Measurements from ENCODE around the gene ARHGDIG.
"Not testable (repeated sequence)": the region's sequence is repeated elsewhere in the genome, so short reads cannot be mapped to it uniquely, and the experiment has no call there.

Gene ARHGDIG

DNA sequence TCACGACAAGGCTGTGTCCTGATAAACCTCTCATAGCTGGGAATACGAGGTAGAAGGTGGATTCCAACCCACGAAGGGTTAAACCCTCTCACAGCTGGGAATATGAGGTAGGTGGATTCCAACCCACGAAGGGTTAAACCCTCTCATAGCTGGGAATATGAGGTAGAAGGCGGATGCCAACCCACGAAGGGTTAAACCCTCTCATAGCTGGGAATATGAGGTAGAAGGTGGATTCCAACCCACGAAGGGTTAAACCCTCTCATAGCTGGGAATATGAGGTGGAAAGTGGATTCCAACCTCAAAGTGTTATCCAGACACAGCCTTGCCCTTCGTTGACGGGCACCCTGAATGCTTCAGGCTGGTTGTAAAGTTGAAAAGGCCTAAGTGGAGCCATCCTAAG lies 41.1 kb downstream of the ARHGDIG start:
- no peak for FAIRE-seq
- no peak for DNase-seq (ENCODE audit: extremely low spot score, insufficient read length, low read depth)

DNA sequence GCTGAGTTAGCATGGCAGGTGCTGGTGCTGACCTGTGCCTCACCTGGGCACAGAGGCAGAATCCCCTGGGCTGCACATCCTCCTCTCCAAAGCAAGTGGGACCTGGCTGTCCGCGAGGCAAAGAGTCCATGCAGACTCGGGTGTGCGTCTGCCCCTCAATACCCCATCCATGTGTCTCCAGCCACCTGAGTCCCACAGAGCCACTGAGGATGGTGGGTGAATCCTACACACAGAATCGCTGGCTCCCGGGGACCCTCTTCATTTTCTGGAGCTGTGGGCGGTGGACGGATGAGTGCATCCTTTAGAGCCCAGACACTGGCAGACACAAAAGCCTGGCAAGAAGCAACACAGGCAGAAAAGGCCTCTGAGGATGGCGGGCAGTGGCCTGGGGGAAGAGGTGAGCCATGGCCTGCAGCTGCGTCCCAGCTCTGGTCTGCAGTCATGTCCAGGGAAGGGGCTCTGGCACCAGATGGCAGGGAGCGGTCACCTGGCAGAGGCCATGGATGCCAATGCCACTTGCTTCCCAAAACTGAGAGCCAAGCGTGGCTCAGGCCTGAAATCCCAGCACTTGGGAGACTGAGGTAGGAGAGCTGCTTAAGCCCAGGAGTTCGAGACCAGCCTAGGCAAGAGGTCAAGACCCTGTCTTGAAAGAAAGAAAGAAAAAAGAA lies 42.2 kb downstream of the ARHGDIG start:
- FAIRE-seq (no peak), DNase-seq (ENCODE audit: extremely low spot score, insufficient read length, low read depth) (no peak)

DNA sequence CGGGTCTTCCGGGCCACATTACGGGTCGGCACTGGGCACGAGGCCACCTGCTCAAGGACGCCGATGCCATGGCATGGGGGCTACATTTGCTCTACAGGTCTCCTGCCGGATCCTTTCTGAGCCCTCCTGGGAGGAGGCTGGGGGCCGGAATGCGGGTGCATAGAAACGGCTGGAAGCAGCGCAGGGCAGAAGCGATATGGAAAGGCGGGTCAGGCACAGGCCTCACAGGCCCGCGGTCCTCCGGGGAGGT lies 43.7 kb downstream of the ARHGDIG start:
- DNase-seq (ENCODE audit: extremely low spot score, insufficient read length, low read depth) = no peak
- no peak for FAIRE-seq

DNA sequence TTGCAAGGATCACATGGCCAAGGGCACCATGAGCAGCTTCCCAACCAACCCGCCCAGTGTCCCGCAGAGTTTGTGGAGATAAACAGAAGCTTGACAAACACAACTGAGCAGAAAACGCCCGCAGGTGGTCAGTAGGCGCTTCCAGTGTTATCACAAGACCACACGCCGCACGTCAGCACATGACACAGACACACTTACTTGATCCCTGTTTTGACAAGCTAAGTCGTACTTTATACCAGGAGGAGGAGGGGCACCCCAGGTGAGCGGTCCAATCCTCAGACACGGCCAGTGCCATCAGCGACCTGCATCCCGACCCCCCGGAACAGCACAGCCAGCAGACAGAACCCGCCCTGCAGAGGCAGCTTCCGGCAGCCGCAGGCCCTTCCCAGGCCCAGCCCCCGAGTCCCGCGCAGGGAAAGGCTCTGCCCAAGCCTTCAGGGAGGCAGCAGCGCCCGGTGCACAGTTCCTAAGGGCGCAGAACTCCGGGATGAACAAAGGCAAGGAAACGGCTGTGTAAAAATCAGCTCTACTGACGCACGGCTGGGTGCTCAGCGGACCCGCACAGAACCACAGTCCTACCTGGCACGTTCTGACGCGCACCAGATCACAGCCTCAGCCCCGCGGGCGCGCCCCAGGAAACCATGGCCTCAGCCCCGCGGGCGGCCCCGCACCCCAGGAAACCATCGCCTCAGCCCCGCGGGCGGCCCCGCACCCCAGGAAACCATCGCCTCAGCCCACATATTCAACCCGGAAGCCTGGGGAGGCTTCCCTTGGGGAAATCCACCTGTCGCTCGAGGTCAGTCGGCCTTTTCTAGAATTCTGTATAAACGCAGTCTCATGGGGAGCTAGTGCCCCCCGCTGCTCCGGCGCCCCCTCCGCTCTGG lies 44.3 kb downstream of the ARHGDIG start:
- DNase-seq (ENCODE audit: extremely low spot score, insufficient read length, low read depth) (no peak), FAIRE-seq (peak; percentile 77)

DNA sequence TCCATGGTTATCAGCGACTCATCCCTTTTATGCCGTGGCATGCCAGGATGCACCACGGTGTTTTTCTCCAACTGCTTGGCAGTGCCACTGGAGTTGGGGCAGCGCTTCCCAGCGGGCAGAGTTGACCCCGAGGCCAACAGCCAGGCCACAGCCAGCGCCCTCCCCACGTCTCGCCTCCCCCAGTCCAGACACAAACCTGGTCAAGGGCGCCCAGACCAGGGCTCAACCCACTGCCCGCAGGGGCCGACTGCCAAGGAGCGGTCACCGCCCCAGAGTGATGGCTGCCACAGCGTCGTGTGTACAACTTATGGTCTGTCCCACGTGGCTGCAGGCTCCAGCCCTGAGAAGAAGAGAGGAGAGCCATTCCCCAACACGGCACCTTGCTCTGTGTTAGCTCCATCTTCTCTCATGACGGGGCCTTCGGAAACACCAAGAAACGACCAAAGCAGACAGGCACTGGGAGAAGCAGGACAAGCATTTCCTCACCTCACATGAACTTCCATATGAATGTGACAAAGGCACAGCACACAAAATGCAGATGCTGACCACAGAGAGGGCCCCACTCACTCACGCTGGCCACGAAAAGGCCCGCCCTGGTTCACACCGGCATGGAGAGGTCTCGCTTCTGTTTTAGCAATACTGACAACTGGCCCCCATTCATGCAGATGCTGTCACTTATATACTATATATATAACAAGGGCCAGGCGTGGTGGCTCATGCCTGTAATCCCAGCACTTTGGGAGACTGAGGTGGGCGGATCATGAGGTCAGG lies 45.2 kb downstream of the ARHGDIG start:
- DNase-seq (ENCODE audit: extremely low spot score, insufficient read length, low read depth) (no peak), FAIRE-seq (no peak)

DNA sequence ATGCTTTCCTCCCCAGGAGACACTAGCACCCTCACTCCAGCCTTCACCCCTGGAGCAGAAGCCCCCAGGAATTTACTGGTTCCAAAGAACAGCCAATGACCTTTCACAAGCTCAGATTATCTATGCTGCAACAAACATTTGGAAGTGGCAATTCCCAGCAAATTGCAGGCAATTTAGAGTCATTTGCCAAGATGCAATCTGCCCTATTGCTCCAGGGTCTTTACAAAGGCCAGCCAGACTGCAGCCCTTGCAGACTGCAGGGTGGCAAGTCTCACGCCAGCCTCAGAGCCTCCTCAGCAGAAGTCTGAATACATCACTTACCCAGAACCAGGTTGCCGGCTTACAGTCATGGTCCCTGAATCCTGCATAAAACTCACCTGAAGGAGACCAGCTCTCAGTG lies 50.4 kb downstream of the ARHGDIG start:
- DNase-seq (ENCODE audit: extremely low spot score, insufficient read length, low read depth) (no peak), FAIRE-seq (no peak)

DNA sequence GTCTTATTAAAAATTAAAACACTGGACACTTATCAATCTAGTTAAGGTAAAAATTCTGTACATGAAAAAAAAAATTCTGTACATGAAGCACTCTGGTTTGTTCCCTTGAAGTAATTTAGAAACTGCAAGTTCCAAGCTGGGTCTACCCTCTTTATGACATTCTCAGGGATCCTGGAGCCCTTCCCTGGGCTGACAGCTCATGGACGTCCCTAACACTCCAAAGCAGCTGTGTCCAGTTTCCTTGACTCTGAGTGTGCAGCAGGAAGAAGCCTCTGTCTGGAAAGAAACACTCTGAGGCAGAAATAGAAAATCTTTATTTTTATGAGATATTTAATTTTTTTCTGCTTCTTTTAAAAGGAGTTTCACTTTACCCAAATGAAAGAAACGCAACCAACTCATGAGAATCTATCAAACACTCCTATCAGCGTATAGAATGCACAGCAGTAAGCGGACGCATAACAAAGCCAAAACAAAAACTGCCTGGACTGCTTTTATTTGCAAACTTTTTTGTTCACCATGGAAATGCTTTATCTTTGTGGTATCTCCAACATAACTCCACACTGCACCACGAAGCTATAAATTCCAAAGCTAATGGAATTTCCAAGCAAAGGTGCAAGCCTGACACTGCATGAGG lies 50.9 kb downstream of the ARHGDIG start:
- not testable (repeated sequence) for DNase-seq (ENCODE audit: extremely low spot score, insufficient read length, low read depth); FAIRE-seq

Measured in GM18507 (cell line).